NCI-H2107 treated with DMSO at 0.1 percent for 48 hours (cell line): Measurements from ENCODE around the gene KIRREL1.

ENCODE experiments used
- DNase-seq: peaks from one replicate; lab custom pipeline; 2025; ENCODE audit not compliant: unreplicated experiment; lab: John Stamatoyannopoulos, UW

KIRREL1 gene

GRCh38 chr1:158067662-158068061 is 74.2 kb downstream of the KIRREL1 start:
- no peak for DNase-seq

GRCh38 chr1:158068918-158069317 is 75.5 kb downstream of the KIRREL1 start:
- DNase-seq, result no peak

- DNase-seq, result no peak
These were observed 77.7 kb downstream of the KIRREL1 start for GRCh38 chr1:158071138-158071537.

- DNase-seq, result no peak
These were observed 81.6 kb downstream of the KIRREL1 start for GRCh38 chr1:158075078-158075477.

- DNase-seq, result no peak
These were observed 83.0 kb downstream of the KIRREL1 start for GRCh38 chr1:158076441-158076840.

- DNase-seq, result peak; percentile 19
These were observed 84.2 kb downstream of the KIRREL1 start for GRCh38 chr1:158077411-158078256.

- no peak for DNase-seq
These were observed 85.2 kb downstream of the KIRREL1 start for GRCh38 chr1:158078569-158079080.

GRCh38 chr1:158080066-158080465 is 86.6 kb downstream of the KIRREL1 start:
- no peak for DNase-seq

- no peak for DNase-seq
These were observed 90.9 kb downstream of the KIRREL1 start for GRCh38 chr1:158084336-158084735.

- DNase-seq, result no peak
These were observed 91.3 kb downstream of the KIRREL1 start for GRCh38 chr1:158084747-158085146.

GRCh38 chr1:158087320-158087927 is 94.0 kb downstream of the KIRREL1 start:
- no peak for DNase-seq

GRCh38 chr1:158089476-158089875 is 96.0 kb downstream of the KIRREL1 start:
- no peak for DNase-seq

GRCh38 chr1:158089925-158090637 is 96.6 kb downstream of the KIRREL1 start:
- DNase-seq, result no peak

GRCh38 chr1:158093376-158093775 is 99.9 kb downstream of the KIRREL1 start:
- no peak for DNase-seq

GRCh38 chr1:158094571-158094970 is 101.1 kb downstream of the KIRREL1 start:
- DNase-seq, result no peak

GRCh38 chr1:158095737-158096335 is 102.4 kb downstream of the KIRREL1 start:
- no peak for DNase-seq

GRCh38 chr1:158098256-158098655 is 104.8 kb downstream of the KIRREL1 start:
- DNase-seq, result no peak

- no peak for DNase-seq
These were observed 105.7 kb downstream of the KIRREL1 start for GRCh38 chr1:158099185-158099584.

- no peak for DNase-seq
These were observed 107.1 kb downstream of the KIRREL1 start for GRCh38 chr1:158100498-158100897.

- DNase-seq, result no peak
These were observed 108.0 kb downstream of the KIRREL1 start for GRCh38 chr1:158101455-158101854.

GRCh38 chr1:158101927-158102326 is 108.5 kb downstream of the KIRREL1 start:
- DNase-seq, result no peak
